ENCODE data around the gene C9orf50. TPM values are rescaled to one million over a fixed set of nuclear protein-coding genes. Genes with fewer than 3 reads are reported as not detected.

The C9orf50 gene
- total RNA-seq, 4 donors from 2014 or later = not detected

- 32% methylated on average over 4 of the region's 7 CpGs; no CpG with 5 or more reads in 1 of the 2 donors for WGBS, 2 donors
- Histone ChIP-seq H3K9me3 (no peaks in the 10 kb centered on the region), H3K27me3 (peaks cover 0 to 23% (median 0%) of the 10 kb centered on the region in 4 donors), H3K36me3 (no peaks in the 10 kb centered on the region), H3K4me1 (peaks cover 30 to 47% (median 35%) of the 10 kb centered on the region in 3 donors), H3K27ac (no peak overlapping the region), H3K4me3 (no peak overlapping the region)
- DNase-seq = no peak
- TF ChIP-seq CTCF (IDR thresholded peaks at IDR 0.05) = peak in 1 of 6 experiments; percentile 11
- TF ChIP-seq POLR2A (IDR thresholded peaks at IDR 0.05) = no peak
- intact Hi-C loops (cut with DNase I) = loop anchor here (5.0 kb wide), 2 partner anchors 120 to 475 kb away; no protein-coding TSS in a partner anchor
These were observed 8.8 kb downstream of the C9orf50 start for GRCh38 chr9:129612123-129612522.

GRCh38 chr9:129611307-129611800 is 9.5 kb downstream of the C9orf50 start:
- peaks cover 30 to 55% (median 40%) of the 10 kb centered on the region in 3 donors for H3K4me1 ChIP-seq
- no peak for DNase-seq
- peaks cover 0 to 23% (median 0%) of the 10 kb centered on the region in 4 donors for H3K27me3 ChIP-seq
- H3K9me3 ChIP-seq = no peaks in the 10 kb centered on the region
- WGBS, 2 donors = 17 to 71% methylated on average over 2 to 7 of the region's 12 CpGs
- peak overlapping the region; percentile 89 to 94 (median 92) for H3K27ac ChIP-seq
- intact Hi-C loops (cut with DNase I) = loop anchor here (5.0 kb wide), 2 partner anchors 119 to 474 kb away; no protein-coding TSS in a partner anchor
- no peaks in the 10 kb centered on the region for H3K36me3 ChIP-seq
- TF ChIP-seq CTCF (IDR thresholded peaks at IDR 0.05) (peak in 1 of 6 experiments; percentile 64), POLR2A (IDR thresholded peaks at IDR 0.05) (no peak)
- H3K4me3 ChIP-seq = peak overlapping the region in 3 of 4 donors; percentile 58 to 79 (median 69)

- Histone ChIP-seq H3K4me1 (peaks cover 30 to 59% (median 40%) of the 10 kb centered on the region in 3 donors), H3K4me3 (peak overlapping the region; percentile 58 to 79 (median 73)), H3K27ac (peak overlapping the region; percentile 89 to 94 (median 92)), H3K36me3 (no peaks in the 10 kb centered on the region), H3K27me3 (peaks cover 0 to 23% (median 0%) of the 10 kb centered on the region in 4 donors), H3K9me3 (no peaks in the 10 kb centered on the region)
- DNase-seq = no peak
- TF ChIP-seq CTCF (IDR thresholded peaks at IDR 0.05) (peak; percentile 65 to 100 (median 100)), POLR2A (IDR thresholded peaks at IDR 0.05) (no peak)
- WGBS, 2 donors = 0% methylated on average over 4 to 11 of the region's 66 CpGs
- intact Hi-C loops (cut with DNase I) = loop anchor here (5.0 kb wide), 2 partner anchors 118 to 473 kb away; no protein-coding TSS in a partner anchor
These were observed 10.2 kb downstream of the C9orf50 start for GRCh38 chr9:129610473-129611306.

- WGBS, 2 donors = 0% methylated on average over 2 to 4 of the region's 24 CpGs
- H3K4me1 ChIP-seq = peaks cover 30 to 59% (median 40%) of the 10 kb centered on the region in 3 donors
- intact Hi-C loops (cut with DNase I) = loop anchor here (5.0 kb wide), 2 partner anchors 118 to 473 kb away; no protein-coding TSS in a partner anchor
These were observed 10.8 kb downstream of the C9orf50 start for GRCh38 chr9:129610213-129610472.

GRCh38 chr9:129609486-129610212 is 11.3 kb downstream of the C9orf50 start:
- Histone ChIP-seq H3K27me3 (peaks cover 0 to 15% (median 0%) of the 10 kb centered on the region in 4 donors), H3K4me3 (peak overlapping the region; percentile 58 to 79 (median 73)), H3K36me3 (no peaks in the 10 kb centered on the region), H3K9me3 (no peaks in the 10 kb centered on the region), H3K4me1 (peaks cover 30 to 62% (median 40%) of the 10 kb centered on the region in 3 donors), H3K27ac (peak overlapping the region; percentile 89 to 94 (median 92))
- DNase-seq = no peak
- 12 to 60% methylated on average over 1 to 10 of the region's 30 CpGs for WGBS, 2 donors
- intact Hi-C loops (cut with DNase I) = loop anchor here (5.0 kb wide), 3 partner anchors 117 to 472 kb away; no protein-coding TSS in a partner anchor
- TF ChIP-seq CTCF (IDR thresholded peaks at IDR 0.05) (no peak), POLR2A (IDR thresholded peaks at IDR 0.05) (no peak)

More at GRCh38 chr9:129610213-129610472, 10.8 kb downstream of the C9orf50 start:
- no peak for DNase-seq
- Histone ChIP-seq H3K4me3 (peak overlapping the region; percentile 58 to 79 (median 73)), H3K36me3 (no peaks in the 10 kb centered on the region), H3K27me3 (peaks cover 0 to 19% (median 0%) of the 10 kb centered on the region in 4 donors), H3K9me3 (no peaks in the 10 kb centered on the region), H3K27ac (peak overlapping the region; percentile 89 to 94 (median 92))
- no peak for TF ChIP-seq POLR2A (IDR thresholded peaks at IDR 0.05)
